ENCODE measurements around the gene KLHL25. TPM values are rescaled to one million over a fixed set of nuclear protein-coding genes. Genes with fewer than 3 reads are reported as not detected.

Gene KLHL25
- total and polyA plus RNA-seq, 8 donors = 1.2 to 36.2 (median 5.8) TPM

- Histone ChIP-seq H3K27ac (no peak overlapping the region), H3K9me3 (no peaks in the 10 kb centered on the region), H3K27me3 (no peaks in the 10 kb centered on the region), H3K36me3 (peaks cover 0 to 32% (median 21%) of the 10 kb centered on the region in 4 donors), H3K4me1 (peaks cover 6 to 61% (median 29%) of the 10 kb centered on the region in 4 donors), H3K4me3 (no peak overlapping the region)
- DNase-seq = no peak
- 96 to 100% (median 98%) methylated on average over 3 to 26 of the region's 26 CpGs for WGBS, 5 donors
- intact Hi-C loops (cut with DNase I; ENCODE audit: low total_unique reads) = no loop called here
- TF ChIP-seq CTCF (IDR thresholded peaks at IDR 0.05) (no peak), POLR2AphosphoS5 (IDR thresholded peaks at IDR 0.05) (no peak), POLR2A (IDR thresholded peaks at IDR 0.05) (no peak), EP300 (IDR thresholded peaks at IDR 0.05) (no peak)
These were observed 26.8 kb downstream of the KLHL25 start for GRCh38 chr15:85767785-85768529.

GRCh38 chr15:85766001-85766831 is 28.5 kb downstream of the KLHL25 start:
- peaks cover 0 to 34% (median 21%) of the 10 kb centered on the region in 4 donors for H3K36me3 ChIP-seq
- H3K27me3 ChIP-seq = no peaks in the 10 kb centered on the region
- no peaks in the 10 kb centered on the region for H3K9me3 ChIP-seq
- H3K4me3 ChIP-seq = no peak overlapping the region
- TF ChIP-seq POLR2A (IDR thresholded peaks at IDR 0.05) (no peak), CTCF (IDR thresholded peaks at IDR 0.05) (no peak), POLR2AphosphoS5 (IDR thresholded peaks at IDR 0.05) (no peak), EP300 (IDR thresholded peaks at IDR 0.05) (no peak)
- peak overlapping the region in 2 of 5 donors; percentile 25 to 50 for H3K27ac ChIP-seq
- WGBS, 5 donors = 68 to 81% (median 77%) methylated on average over 20 to 24 of the region's 24 CpGs
- peaks cover 0 to 62% (median 27%) of the 10 kb centered on the region in 4 donors for H3K4me1 ChIP-seq
- DNase-seq = no peak
- intact Hi-C loops (cut with DNase I; ENCODE audit: low total_unique reads) = no loop called here

GRCh38 chr15:85764649-85765277 is 30.0 kb downstream of the KLHL25 start:
- Histone ChIP-seq H3K36me3 (peaks cover 7 to 48% (median 31%) of the 10 kb centered on the region in 4 donors), H3K4me3 (no peak overlapping the region), H3K4me1 (peaks cover 0 to 56% (median 29%) of the 10 kb centered on the region in 4 donors), H3K27ac (peak overlapping the region in 4 of 5 donors; percentile 40 to 63 (median 54)), H3K27me3 (no peaks in the 10 kb centered on the region), H3K9me3 (no peaks in the 10 kb centered on the region)
- intact Hi-C loops (cut with DNase I; ENCODE audit: low total_unique reads) = no loop called here
- WGBS, 5 donors = 61 to 73% (median 69%) methylated on average over 3 of the region's 3 CpGs
- TF ChIP-seq POLR2AphosphoS5 (IDR thresholded peaks at IDR 0.05) (no peak), POLR2A (IDR thresholded peaks at IDR 0.05) (no peak), EP300 (IDR thresholded peaks at IDR 0.05) (no peak), CTCF (IDR thresholded peaks at IDR 0.05) (no peak)
- no peak for DNase-seq

All from stomach (tissue), 9 donors.